Muscle layer of colon (tissue), 2 donors: Measurements from ENCODE around the gene SSH3.

Experiments
- H3K27ac ChIP-seq: one replicate; pipeline ENCODE4 v1.7.0; 2013; ENCODE audit warnings: low read depth, mild to moderate bottlenecking, low read length, moderate library complexity
- H3K27me3 ChIP-seq, 2 donors: one replicate each; pipeline ENCODE4 v1.7.0; 2013; ENCODE audit warnings: low read length in 2 of 2, mild to moderate bottlenecking in 2 of 2; ENCODE audit not compliant: insufficient read depth in 2 of 2, control insufficient read depth in 1 of 2
- H3K36me3 ChIP-seq: one replicate; pipeline ENCODE4 v1.7.0; 2013; ENCODE audit warnings: mild to moderate bottlenecking, low read length; ENCODE audit not compliant: insufficient read depth
- H3K4me1 ChIP-seq: one replicate; pipeline ENCODE4 v1.7.0; 2013; ENCODE audit warnings: mild to moderate bottlenecking, low read length; ENCODE audit not compliant: insufficient read depth
- H3K4me3 ChIP-seq, 2 donors: one replicate each; pipeline ENCODE4 v1.7.0; 2013; ENCODE audit warnings: low read length in 2 of 2, low read depth in 1 of 2, mild to moderate bottlenecking in 1 of 2, moderate library complexity in 1 of 2
- H3K9ac ChIP-seq: one replicate; pipeline ENCODE4 v1.7.0; 2013; ENCODE audit warnings: low read length
- H3K9me3 ChIP-seq: one replicate; pipeline ENCODE4 v1.7.0; 2013; ENCODE audit warnings: mild to moderate bottlenecking, low read length
- donor health status: abdominal sarcoma.
- donor health status: Adenocarcinoma of cecum.

SSH3 gene

GRCh38 chr11:67284811-67285540, 18.4 kb upstream of the SSH3 start:
- Histone ChIP-seq H3K27me3 (no peaks in the 10 kb centered on the region), H3K9ac (no peak overlapping the region), H3K4me3 (no peak overlapping the region), H3K9me3 (no peaks in the 10 kb centered on the region), H3K36me3 (peaks cover 64% of the 10 kb centered on the region), H3K27ac (no peak overlapping the region), H3K4me1 (peaks cover 18% of the 10 kb centered on the region)

- no peak overlapping the region for H3K9ac ChIP-seq
- H3K27me3 ChIP-seq, result no peaks in the 10 kb centered on the region
- H3K4me1 ChIP-seq, result peaks cover 26% of the 10 kb centered on the region
- H3K4me3 ChIP-seq, result no peak overlapping the region
- H3K9me3 ChIP-seq, result no peaks in the 10 kb centered on the region
- H3K27ac ChIP-seq, result no peak overlapping the region
- peaks cover 58% of the 10 kb centered on the region for H3K36me3 ChIP-seq
Observed at GRCh38 chr11:67285541-67286498, 17.5 kb upstream of the SSH3 start.

- no peak overlapping the region for H3K4me3 ChIP-seq
- H3K9ac ChIP-seq, result no peak overlapping the region
- H3K9me3 ChIP-seq, result no peaks in the 10 kb centered on the region
- H3K36me3 ChIP-seq, result peaks cover 48% of the 10 kb centered on the region
- H3K4me1 ChIP-seq, result peaks cover 33% of the 10 kb centered on the region
- H3K27ac ChIP-seq, result peak overlapping the region; percentile 87
- no peaks in the 10 kb centered on the region for H3K27me3 ChIP-seq
Observed at GRCh38 chr11:67286621-67287333, 16.6 kb upstream of the SSH3 start.

GRCh38 chr11:67287355-67288197, 15.8 kb upstream of the SSH3 start:
- Histone ChIP-seq H3K9ac (peak overlapping the region; percentile 71), H3K36me3 (peaks cover 45% of the 10 kb centered on the region), H3K27ac (peak overlapping the region; percentile 87), H3K4me3 (peak overlapping the region in 1 of 2 donors; percentile 72), H3K9me3 (no peaks in the 10 kb centered on the region), H3K4me1 (peaks cover 33% of the 10 kb centered on the region), H3K27me3 (no peaks in the 10 kb centered on the region)

- H3K4me3 ChIP-seq, result peak overlapping the region; percentile 60 to 72
- no peaks in the 10 kb centered on the region for H3K9me3 ChIP-seq
- H3K36me3 ChIP-seq, result peaks cover 39% of the 10 kb centered on the region
- H3K27ac ChIP-seq, result peak overlapping the region; percentile 87
- H3K4me1 ChIP-seq, result peaks cover 33% of the 10 kb centered on the region
- no peaks in the 10 kb centered on the region for H3K27me3 ChIP-seq
- H3K9ac ChIP-seq, result peak overlapping the region; percentile 71
Observed at GRCh38 chr11:67288198-67288451, 15.2 kb upstream of the SSH3 start.

GRCh38 chr11:67288452-67289225, 14.7 kb upstream of the SSH3 start:
- Histone ChIP-seq H3K27me3 (no peaks in the 10 kb centered on the region), H3K4me1 (peaks cover 33% of the 10 kb centered on the region), H3K36me3 (peaks cover 34% of the 10 kb centered on the region), H3K9me3 (no peaks in the 10 kb centered on the region), H3K4me3 (peak overlapping the region; percentile 60 to 72), H3K9ac (peak overlapping the region; percentile 71), H3K27ac (peak overlapping the region; percentile 87)

GRCh38 chr11:67289226-67289650, 14.1 kb upstream of the SSH3 start, which contains the start of gene ANKRD13D:
Gene ANKRD13D (plus strand): TSS chr11:67289303. CDS start chr11:67289461, 158 bp downstream.
- H3K36me3 ChIP-seq, result peaks cover 32% of the 10 kb centered on the region
- no peaks in the 10 kb centered on the region for H3K27me3 ChIP-seq
- peak within 1 kb of the TSS; percentile 87 for H3K27ac ChIP-seq
- H3K4me1 ChIP-seq, result peaks cover 33% of the 10 kb centered on the region
- H3K9ac ChIP-seq, result peak within 1 kb of the TSS; percentile 71
- no peaks in the 10 kb centered on the region for H3K9me3 ChIP-seq
- peak within 1 kb of the TSS; percentile 66 to 78 for H3K4me3 ChIP-seq

- Histone ChIP-seq H3K27ac (peak overlapping the region; percentile 81), H3K27me3 (no peaks in the 10 kb centered on the region), H3K4me1 (peaks cover 33% of the 10 kb centered on the region), H3K4me3 (peak overlapping the region; percentile 66 to 78), H3K9me3 (no peaks in the 10 kb centered on the region), H3K9ac (peak overlapping the region; percentile 15), H3K36me3 (peaks cover 26% of the 10 kb centered on the region)
Observed at GRCh38 chr11:67289651-67290479, 13.5 kb upstream of the SSH3 start.

- Histone ChIP-seq H3K27ac (no peak overlapping the region), H3K4me3 (peak overlapping the region in 1 of 2 donors; percentile 78), H3K27me3 (no peaks in the 10 kb centered on the region), H3K9ac (peak overlapping the region; percentile 15), H3K4me1 (peaks cover 33% of the 10 kb centered on the region), H3K36me3 (peaks cover 17% of the 10 kb centered on the region), H3K9me3 (peaks cover 5% of the 10 kb centered on the region)
Observed at GRCh38 chr11:67290801-67291200, 12.5 kb upstream of the SSH3 start.
